ENCODE data around the gene MRPL19.

DNA sequence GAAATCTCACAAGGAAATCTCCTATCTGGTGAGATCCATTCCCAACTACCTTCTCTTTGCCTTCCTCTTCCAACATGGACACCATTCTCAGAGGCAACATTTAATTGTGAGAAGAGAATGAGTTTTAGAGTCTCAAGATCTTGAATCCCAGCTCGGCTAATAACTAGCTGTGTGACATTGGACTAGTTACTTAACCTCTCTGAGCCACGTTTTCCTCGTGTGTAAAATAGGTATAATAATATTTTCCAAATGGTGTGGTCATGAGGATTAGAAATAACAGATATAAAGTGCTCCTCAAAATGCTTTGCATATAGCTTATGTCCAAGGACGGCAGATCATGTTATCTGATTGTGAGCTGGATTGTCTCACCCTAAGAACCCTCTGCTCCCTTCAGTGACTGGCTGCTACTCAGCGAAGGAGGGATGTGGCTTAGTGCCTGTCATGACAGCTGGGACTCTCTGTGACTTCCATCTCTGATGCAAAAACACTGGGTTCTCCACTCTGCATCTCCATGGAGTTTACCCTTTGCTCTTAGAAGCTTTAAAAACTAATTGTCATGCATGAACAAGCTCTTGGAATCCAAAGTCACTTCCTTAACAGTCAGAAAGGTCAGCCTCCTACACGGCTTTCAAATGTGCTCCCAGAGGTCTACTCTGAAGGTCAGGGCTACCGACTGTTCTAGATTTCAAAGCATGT, 38.4 kb upstream of the MRPL19 start:
- TF ChIP-seq, protein P1, sequence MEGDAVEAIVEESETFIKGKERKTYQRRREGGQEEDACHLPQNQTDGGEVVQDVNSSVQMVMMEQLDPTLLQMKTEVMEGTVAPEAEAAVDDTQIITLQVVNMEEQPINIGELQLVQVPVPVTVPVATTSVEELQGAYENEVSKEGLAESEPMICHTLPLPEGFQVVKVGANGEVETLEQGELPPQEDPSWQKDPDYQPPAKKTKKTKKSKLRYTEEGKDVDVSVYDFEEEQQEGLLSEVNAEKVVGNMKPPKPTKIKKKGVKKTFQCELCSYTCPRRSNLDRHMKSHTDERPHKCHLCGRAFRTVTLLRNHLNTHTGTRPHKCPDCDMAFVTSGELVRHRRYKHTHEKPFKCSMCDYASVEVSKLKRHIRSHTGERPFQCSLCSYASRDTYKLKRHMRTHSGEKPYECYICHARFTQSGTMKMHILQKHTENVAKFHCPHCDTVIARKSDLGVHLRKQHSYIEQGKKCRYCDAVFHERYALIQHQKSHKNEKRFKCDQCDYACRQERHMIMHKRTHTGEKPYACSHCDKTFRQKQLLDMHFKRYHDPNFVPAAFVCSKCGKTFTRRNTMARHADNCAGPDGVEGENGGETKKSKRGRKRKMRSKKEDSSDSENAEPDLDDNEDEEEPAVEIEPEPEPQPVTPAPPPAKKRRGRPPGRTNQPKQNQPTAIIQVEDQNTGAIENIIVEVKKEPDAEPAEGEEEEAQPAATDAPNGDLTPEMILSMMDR (IDR thresholded peaks at IDR 0.05), result no peak
- TF ChIP-seq POLR2A (IDR thresholded peaks at IDR 0.05), result no peak
